GM21717 (cell line): ENCODE measurements around the gene HOXA5.

Experiments
- ATAC-seq: cut with Tn5 transposase; IDR thresholded peaks from one replicate; pipeline ENCODE4 v1.9.1; 2021; ENCODE audit warnings: mild to moderate bottlenecking, moderate library complexity; ENCODE audit not compliant: unreplicated experiment

The HOXA5 gene

GRCh38 chr7:27171637-27172314 lies 28.3 kb upstream of the HOXA5 start:
- no peak for ATAC-seq

GRCh38 chr7:27171325-27171636 lies 27.8 kb upstream of the HOXA5 start:
- ATAC-seq: no peak

- no peak for ATAC-seq
Measured at GRCh38 chr7:27170426-27171324, 27.2 kb upstream of the HOXA5 start.

GRCh38 chr7:27169658-27170425 lies 26.4 kb upstream of the HOXA5 start:
- ATAC-seq: no peak

- ATAC-seq: no peak
Measured at GRCh38 chr7:27168265-27168947, 24.9 kb upstream of the HOXA5 start.

- no peak for ATAC-seq
Measured at GRCh38 chr7:27167916-27168264, 24.4 kb upstream of the HOXA5 start.

GRCh38 chr7:27166531-27167505 lies 23.3 kb upstream of the HOXA5 start:
- ATAC-seq: no peak

GRCh38 chr7:27165996-27166530 lies 22.6 kb upstream of the HOXA5 start:
- no peak for ATAC-seq

GRCh38 chr7:27165089-27165995 lies 21.9 kb upstream of the HOXA5 start, which contains the start of gene HOXA9:
HOXA9 (minus strand) TSS chr7:27165537; CDS start chr7:27165457, 80 bp downstream.
- no peak for ATAC-seq

- no peak for ATAC-seq
Measured at GRCh38 chr7:27164367-27165088, 21.0 kb upstream of the HOXA5 start.

- ATAC-seq: no peak
Measured at GRCh38 chr7:27164045-27164366, 20.5 kb upstream of the HOXA5 start.

GRCh38 chr7:27163288-27164044 lies 20.0 kb upstream of the HOXA5 start:
- no peak for ATAC-seq

GRCh38 chr7:27162561-27163287 lies 19.2 kb upstream of the HOXA5 start:
- no peak for ATAC-seq

GRCh38 chr7:27161721-27162560 lies 18.5 kb upstream of the HOXA5 start:
- no peak for ATAC-seq

GRCh38 chr7:27161214-27161720 lies 17.8 kb upstream of the HOXA5 start:
- ATAC-seq: no peak
